DOHH2 (cell line): ENCODE data around the gene USH2A.

Experiments used
- H3F3A ChIP-seq: fragments of 200-600 bp; sonication (generic), shearing (Covaris generic); 2 replicates; pipeline ENCODE4 v1.6.0; 2016; ENCODE audit warnings: antibody characterized with exemption, mild to moderate bottlenecking; ENCODE audit not compliant: control insufficient read depth, insufficient read depth
- H3K27ac ChIP-seq: fragments of 200-600 bp; sonication (generic); 2 replicates; pipeline ENCODE4 v1.5.1; 2014; ENCODE audit warnings: low read depth, mild to moderate bottlenecking, low read length, moderate library complexity
- H3K27me3 ChIP-seq: fragments of 200-600 bp; sonication (generic); 2 replicates; pipeline ENCODE4 v1.6.1; 2014; ENCODE audit warnings: mild to moderate bottlenecking, low read length, mixed read lengths; ENCODE audit not compliant: control insufficient read depth
- H3K36me3 ChIP-seq: fragments of 200-600 bp; sonication (generic); 2 replicates; pipeline ENCODE4 v1.6.1; 2014; ENCODE audit warnings: mild to moderate bottlenecking, low read length, moderate library complexity, mixed read lengths; ENCODE audit not compliant: control insufficient read depth
- H3K4me1 ChIP-seq: fragments of 200-600 bp; sonication (generic); 2 replicates; pipeline ENCODE4 v1.6.1; 2014; ENCODE audit warnings: mild to moderate bottlenecking, low read length, mixed read lengths; ENCODE audit not compliant: control insufficient read depth
- H3K4me2 ChIP-seq: fragments of 200-600 bp; sonication (generic); 2 replicates; pipeline ENCODE4 v1.6.0; 2014; ENCODE audit warnings: mild to moderate bottlenecking, low read length, moderate library complexity
- H3K4me3 ChIP-seq: fragments of 200-600 bp; sonication (generic); 2 replicates; pipeline ENCODE4 v1.5.1; 2014; ENCODE audit warnings: mild to moderate bottlenecking, low read length, mixed read lengths
- H3K79me2 ChIP-seq: fragments of 200-600 bp; sonication (generic); 2 replicates; pipeline ENCODE4 v1.6.1; 2014; ENCODE audit warnings: mild to moderate bottlenecking, low read length, mixed read lengths; ENCODE audit not compliant: control insufficient read depth
- H3K9me2 ChIP-seq: fragments of 200-600 bp; sonication (generic); replicated peaks from 2 replicates; pipeline ENCODE4 v1.6.1; 2014; ENCODE audit warnings: mild to moderate bottlenecking, low read length, mixed read lengths; ENCODE audit not compliant: control insufficient read depth
- H3K9me3 ChIP-seq: fragments of 200-600 bp; sonication (generic); 2 replicates; pipeline ENCODE4 v1.6.1; 2014; ENCODE audit warnings: antibody characterized with exemption, low read length, mixed read lengths; ENCODE audit not compliant: control insufficient read depth, insufficient read depth
- H4K20me1 ChIP-seq: fragments of 200-600 bp; sonication (generic); 2 replicates; pipeline ENCODE4 v1.6.0; 2014; ENCODE audit warnings: low read depth, mild to moderate bottlenecking, antibody characterized with exemption, low read length, moderate library complexity; ENCODE audit not compliant: control insufficient read depth, insufficient read depth
- EZH2phosphoT487 ChIP-seq: fragments of 200-600 bp; sonication (generic); IDR thresholded peaks from 2 replicates; pipeline ENCODE4 v1.6.1; 2017; ENCODE audit warnings: borderline replicate concordance, mild to moderate bottlenecking, antibody characterized with exemption, low read length, moderate library complexity, mixed read lengths
- TF ChIP-seq, protein P1 (sequence below): fragments of 200-600 bp; sonication (generic); IDR thresholded peaks from one replicate; pipeline ENCODE4 v1.5.1; 2014; ENCODE audit warnings: antibody characterized with exemption, mild to moderate bottlenecking, low read depth, low read length; ENCODE audit not compliant: poor library complexity, severe bottlenecking

Gene USH2A

DNA sequence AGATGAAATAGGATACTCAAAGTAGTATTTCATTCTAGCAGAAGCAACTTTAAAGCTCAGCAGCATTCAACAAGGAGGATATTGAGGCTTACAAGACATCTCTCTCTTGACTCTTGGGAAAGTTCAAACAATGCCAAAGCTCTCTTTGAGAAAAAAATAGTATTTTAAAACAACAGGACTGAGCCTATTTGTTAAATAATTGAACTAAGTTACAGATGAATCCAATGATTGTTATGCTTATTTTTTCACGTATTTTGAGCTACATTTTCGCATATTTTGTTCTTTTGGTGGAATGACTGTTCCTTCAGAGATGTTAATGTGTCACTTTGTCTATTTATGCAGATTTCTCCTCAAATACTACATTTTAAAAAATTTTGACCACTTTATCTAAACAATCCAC is 655.5 kb downstream of the USH2A start:
- Histone ChIP-seq H3K4me3 (no peak overlapping the region), H4K20me1 (no peaks in the 10 kb centered on the region), H3K4me1 (no peaks in the 10 kb centered on the region), H3K36me3 (no peaks in the 10 kb centered on the region), H3F3A (no peaks in the 10 kb centered on the region), H3K9me3 (no peaks in the 10 kb centered on the region), H3K4me2 (no peak overlapping the region), H3K27me3 (no peaks in the 10 kb centered on the region), H3K27ac (no peak overlapping the region), H3K79me2 (no peaks in the 10 kb centered on the region), H3K9me2 (no peaks in the 10 kb centered on the region)
- no peak for TF ChIP-seq EZH2phosphoT487
- TF ChIP-seq, protein P1, sequence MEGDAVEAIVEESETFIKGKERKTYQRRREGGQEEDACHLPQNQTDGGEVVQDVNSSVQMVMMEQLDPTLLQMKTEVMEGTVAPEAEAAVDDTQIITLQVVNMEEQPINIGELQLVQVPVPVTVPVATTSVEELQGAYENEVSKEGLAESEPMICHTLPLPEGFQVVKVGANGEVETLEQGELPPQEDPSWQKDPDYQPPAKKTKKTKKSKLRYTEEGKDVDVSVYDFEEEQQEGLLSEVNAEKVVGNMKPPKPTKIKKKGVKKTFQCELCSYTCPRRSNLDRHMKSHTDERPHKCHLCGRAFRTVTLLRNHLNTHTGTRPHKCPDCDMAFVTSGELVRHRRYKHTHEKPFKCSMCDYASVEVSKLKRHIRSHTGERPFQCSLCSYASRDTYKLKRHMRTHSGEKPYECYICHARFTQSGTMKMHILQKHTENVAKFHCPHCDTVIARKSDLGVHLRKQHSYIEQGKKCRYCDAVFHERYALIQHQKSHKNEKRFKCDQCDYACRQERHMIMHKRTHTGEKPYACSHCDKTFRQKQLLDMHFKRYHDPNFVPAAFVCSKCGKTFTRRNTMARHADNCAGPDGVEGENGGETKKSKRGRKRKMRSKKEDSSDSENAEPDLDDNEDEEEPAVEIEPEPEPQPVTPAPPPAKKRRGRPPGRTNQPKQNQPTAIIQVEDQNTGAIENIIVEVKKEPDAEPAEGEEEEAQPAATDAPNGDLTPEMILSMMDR, result no peak

DNA sequence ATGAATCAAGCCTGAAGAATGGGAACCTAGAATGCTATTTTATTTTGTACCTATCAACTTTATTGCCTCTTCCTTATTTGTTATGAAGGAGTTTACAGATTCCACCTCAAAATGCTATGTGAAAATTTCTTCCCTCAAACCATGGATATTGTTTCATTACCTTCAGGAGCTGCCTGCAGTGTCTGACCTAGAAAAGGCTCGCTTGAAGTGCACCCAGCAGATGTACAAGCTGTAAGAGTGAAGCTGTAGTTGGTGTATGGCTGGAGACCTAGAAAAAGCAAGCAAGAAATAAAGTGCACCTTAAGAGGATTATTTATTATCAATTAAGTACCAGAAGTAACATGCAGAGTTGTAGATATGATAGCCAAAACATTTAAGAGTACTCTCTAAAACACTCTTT is 656.7 kb downstream of the USH2A start:
- Histone ChIP-seq H3K9me2 (no peaks in the 10 kb centered on the region), H3K4me3 (no peak overlapping the region), H3K27ac (no peak overlapping the region), H3K79me2 (no peaks in the 10 kb centered on the region), H3K27me3 (no peaks in the 10 kb centered on the region), H4K20me1 (no peaks in the 10 kb centered on the region), H3K36me3 (no peaks in the 10 kb centered on the region), H3K9me3 (no peaks in the 10 kb centered on the region), H3K4me2 (no peak overlapping the region), H3F3A (no peaks in the 10 kb centered on the region), H3K4me1 (no peaks in the 10 kb centered on the region)
- TF ChIP-seq, protein P1, result no peak
- no peak for TF ChIP-seq EZH2phosphoT487

DNA sequence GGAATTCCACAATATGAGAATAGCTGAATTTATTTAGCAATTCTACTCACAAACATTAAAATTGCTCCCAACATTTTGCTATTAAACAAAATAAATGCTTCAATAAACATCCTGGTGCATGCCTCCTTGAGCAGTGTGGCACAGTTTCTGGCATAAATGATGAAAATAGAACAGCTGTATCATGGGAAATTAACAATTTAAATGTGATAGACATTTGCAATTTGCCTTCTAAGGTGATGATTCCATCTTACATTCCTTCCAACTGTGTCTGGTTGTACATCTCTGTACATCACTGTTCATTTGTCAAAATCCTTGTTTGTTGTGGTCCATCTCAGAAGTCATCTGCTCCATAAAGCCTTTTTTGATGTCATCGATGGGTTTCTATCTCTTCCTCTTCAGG is 657.4 kb downstream of the USH2A start:
- Histone ChIP-seq H3F3A (no peaks in the 10 kb centered on the region), H3K79me2 (no peaks in the 10 kb centered on the region), H3K9me2 (no peaks in the 10 kb centered on the region), H3K4me2 (no peak overlapping the region), H3K36me3 (no peaks in the 10 kb centered on the region), H3K9me3 (no peaks in the 10 kb centered on the region), H3K27ac (no peak overlapping the region), H3K4me1 (no peaks in the 10 kb centered on the region), H3K4me3 (no peak overlapping the region), H4K20me1 (no peaks in the 10 kb centered on the region), H3K27me3 (no peaks in the 10 kb centered on the region)
- TF ChIP-seq, protein P1, result no peak
- TF ChIP-seq EZH2phosphoT487, result no peak

DNA sequence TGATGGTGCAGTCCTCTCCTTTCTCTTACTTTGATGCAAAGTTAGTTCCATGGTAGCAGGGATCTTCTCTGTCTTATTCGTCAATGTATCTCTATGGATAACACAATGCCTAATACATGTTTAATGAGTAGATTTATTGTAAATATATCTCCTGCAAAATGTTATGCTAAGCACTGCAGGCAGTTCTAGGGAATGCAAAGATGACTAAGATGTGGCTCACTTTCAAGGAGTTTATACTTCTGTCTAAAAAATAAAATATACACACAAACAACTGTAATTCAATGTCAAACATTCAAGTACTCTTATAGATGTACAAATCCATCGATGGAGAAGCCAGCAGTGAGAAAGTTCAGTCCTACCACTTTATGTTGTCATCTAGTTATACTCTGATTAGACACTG is 661.8 kb downstream of the USH2A start:
- TF ChIP-seq, protein P1, result no peak
- no peak for TF ChIP-seq EZH2phosphoT487
- Histone ChIP-seq H3K9me3 (no peaks in the 10 kb centered on the region), H3K4me2 (no peak overlapping the region), H3K27me3 (no peaks in the 10 kb centered on the region), H3K4me3 (no peak overlapping the region), H3K36me3 (no peaks in the 10 kb centered on the region), H3K27ac (no peak overlapping the region), H3K4me1 (no peaks in the 10 kb centered on the region), H4K20me1 (no peaks in the 10 kb centered on the region), H3K79me2 (no peaks in the 10 kb centered on the region), H3K9me2 (no peaks in the 10 kb centered on the region), H3F3A (no peaks in the 10 kb centered on the region)
